GM06990 (cell line): ENCODE measurements around the gene ZNF680.

Source experiments
- DNase-seq: peaks from one replicate; pipeline ENCODE4 v3.0.0-alpha.2; 2011; ENCODE audit not compliant: insufficient read length; ENCODE audit errors: extremely low read depth
- H3K27me3 ChIP-seq: replicated peaks from 2 replicates; pipeline ENCODE4 v1.6.0; 2011; ENCODE audit warnings: low read length; ENCODE audit not compliant: control insufficient read depth, insufficient read depth
- H3K36me3 ChIP-seq: 2 replicates; pipeline ENCODE4 v1.5.1; 2011; ENCODE audit warnings: low read length; ENCODE audit not compliant: control insufficient read depth, insufficient read depth
- H3K4me3 ChIP-seq: replicated peaks from 2 replicates; pipeline ENCODE4 v1.5.1; 2011; ENCODE audit warnings: low read depth, mild to moderate bottlenecking, control low read depth, low read length
- TF ChIP-seq, protein P1 (sequence below): IDR thresholded peaks from 2 replicates; pipeline ENCODE4 v1.5.1; 2011; ENCODE audit warnings: low read length, control low read depth, mild to moderate bottlenecking, inconsistent platforms; ENCODE audit not compliant: insufficient read depth, poor library complexity, severe bottlenecking

Gene ZNF680

DNA sequence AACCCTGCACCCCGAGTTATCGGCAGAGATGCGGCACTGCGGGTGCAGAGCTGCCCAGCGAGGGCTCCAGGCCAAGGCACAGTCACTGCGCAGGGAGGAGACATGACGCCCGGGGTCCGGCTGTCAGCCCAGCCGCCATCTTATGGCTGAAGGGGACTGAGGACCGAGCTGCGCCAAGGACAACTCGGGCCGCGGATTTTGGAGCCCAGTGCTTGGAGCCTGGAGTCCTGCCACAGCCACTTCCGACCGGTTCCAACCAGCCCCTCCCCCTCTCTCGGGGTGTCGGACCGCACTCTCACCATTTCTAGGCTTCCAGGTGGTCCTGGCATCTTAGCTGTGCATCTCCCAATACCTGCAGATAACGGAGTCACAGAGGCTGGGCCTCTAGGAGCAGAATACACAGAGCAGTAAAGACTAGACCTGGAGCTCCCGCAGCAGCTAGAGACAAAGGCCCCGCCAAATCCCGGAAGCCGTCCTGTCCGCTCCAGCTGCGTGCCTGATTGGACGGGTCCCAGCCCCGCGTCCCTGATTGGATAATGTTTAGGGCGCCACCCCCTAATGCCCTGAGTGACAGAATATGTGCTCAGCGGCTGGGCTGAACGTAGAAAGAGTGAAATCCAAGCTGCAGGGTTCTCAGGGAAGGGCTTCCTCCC lies at the start of gene ZNF680:
Gene ZNF680, minus strand, starts transcription at position 446 of the 653 bp plus-strand sequence. Its CDS starts 117 bp downstream, at position 329.
- Histone ChIP-seq H3K36me3 (no peaks in the 10 kb centered on the region), H3K27me3 (no peaks in the 10 kb centered on the region), H3K4me3 (peak within 1 kb of the TSS; percentile 79)
- TF ChIP-seq, protein P1, sequence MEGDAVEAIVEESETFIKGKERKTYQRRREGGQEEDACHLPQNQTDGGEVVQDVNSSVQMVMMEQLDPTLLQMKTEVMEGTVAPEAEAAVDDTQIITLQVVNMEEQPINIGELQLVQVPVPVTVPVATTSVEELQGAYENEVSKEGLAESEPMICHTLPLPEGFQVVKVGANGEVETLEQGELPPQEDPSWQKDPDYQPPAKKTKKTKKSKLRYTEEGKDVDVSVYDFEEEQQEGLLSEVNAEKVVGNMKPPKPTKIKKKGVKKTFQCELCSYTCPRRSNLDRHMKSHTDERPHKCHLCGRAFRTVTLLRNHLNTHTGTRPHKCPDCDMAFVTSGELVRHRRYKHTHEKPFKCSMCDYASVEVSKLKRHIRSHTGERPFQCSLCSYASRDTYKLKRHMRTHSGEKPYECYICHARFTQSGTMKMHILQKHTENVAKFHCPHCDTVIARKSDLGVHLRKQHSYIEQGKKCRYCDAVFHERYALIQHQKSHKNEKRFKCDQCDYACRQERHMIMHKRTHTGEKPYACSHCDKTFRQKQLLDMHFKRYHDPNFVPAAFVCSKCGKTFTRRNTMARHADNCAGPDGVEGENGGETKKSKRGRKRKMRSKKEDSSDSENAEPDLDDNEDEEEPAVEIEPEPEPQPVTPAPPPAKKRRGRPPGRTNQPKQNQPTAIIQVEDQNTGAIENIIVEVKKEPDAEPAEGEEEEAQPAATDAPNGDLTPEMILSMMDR: no peak
- DNase-seq: peak; percentile 82

- Histone ChIP-seq H3K4me3 (no peak overlapping the region), H3K27me3 (no peaks in the 10 kb centered on the region), H3K36me3 (no peaks in the 10 kb centered on the region)
- TF ChIP-seq, protein P1: no peak
- no peak for DNase-seq
Measured at GRCh38 chr7:64612452-64612851, 49.6 kb upstream of the ZNF680 start.

DNA sequence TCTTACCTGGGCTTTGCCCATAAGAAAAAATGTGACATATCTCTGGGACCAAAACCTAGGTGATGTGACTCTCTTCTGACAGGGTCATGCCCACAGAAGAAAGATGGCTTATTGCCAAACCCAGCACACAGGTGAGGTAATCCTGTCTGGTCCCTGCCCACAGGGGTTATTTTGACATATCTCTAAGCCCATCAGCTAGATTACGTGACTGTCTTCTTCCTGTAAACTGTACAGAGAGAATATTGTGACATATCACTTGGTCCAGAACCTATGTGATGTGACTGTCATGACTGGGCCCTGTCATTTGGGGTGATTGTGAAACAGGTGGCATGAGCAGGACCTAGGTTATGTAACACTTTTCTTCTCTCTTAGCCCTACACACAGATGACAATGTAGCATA lies 48.8 kb upstream of the ZNF680 start:
- H3K36me3 ChIP-seq: no peaks in the 10 kb centered on the region
- no peak for DNase-seq
- H3K4me3 ChIP-seq: no peak overlapping the region
- no peaks in the 10 kb centered on the region for H3K27me3 ChIP-seq
- TF ChIP-seq, protein P1: no peak

DNA sequence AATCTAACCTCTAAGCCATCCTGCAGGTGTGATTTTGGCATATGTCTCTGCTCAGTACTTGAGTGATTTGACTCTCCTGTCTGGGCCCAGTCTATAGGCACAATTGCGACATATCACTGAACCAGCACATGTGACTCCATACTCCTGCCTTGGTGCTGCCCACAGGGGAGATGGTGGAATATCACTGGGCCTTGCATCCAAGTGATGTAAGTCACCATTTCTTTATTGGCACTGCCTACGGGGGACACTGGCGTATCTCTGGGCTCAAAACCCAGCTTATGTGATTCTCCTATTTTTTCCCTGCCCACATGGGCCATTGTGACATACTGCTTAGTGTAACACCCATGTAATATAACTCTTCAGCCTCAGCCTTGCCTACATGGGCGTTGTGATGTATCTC lies 48.1 kb upstream of the ZNF680 start:
- no peak for DNase-seq
- Histone ChIP-seq H3K27me3 (no peaks in the 10 kb centered on the region), H3K36me3 (no peaks in the 10 kb centered on the region), H3K4me3 (no peak overlapping the region)
- TF ChIP-seq, protein P1: no peak

DNA sequence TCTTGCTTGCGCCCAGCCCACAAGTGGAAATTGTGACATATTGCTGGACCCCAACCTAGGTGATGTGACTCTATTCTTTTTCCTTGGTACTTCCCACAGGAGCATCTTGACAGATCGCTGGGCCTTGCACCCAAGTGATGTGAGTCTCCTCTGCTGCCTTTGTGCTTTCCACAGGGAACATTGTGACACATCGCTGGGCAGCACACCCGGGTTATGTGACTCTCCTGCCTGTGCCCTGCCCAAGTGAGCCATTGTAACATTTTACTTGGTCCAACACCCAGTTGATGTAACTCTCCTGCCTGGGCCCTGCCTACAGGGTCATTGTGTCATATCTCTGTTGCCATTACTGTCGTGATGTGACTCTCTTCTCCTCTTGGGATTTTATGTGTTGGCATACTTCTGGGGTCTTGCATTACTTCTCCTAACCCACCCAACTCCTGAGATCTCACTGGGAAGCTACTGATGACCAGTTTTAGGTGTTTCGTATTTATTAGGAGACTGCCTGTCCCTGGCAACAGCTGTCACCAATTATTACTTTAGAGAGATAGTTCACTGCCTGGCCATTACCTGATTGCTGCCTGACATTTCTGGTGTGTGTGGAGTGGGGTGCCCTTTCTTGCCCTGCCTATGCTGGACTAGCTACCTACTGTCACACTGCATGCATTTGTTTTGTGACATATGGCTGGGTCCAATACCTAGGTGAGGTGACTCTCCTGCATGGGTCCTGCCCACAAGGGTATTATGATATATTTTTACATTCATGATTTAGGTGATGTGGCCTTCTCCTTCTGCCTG lies 45.4 kb upstream of the ZNF680 start:
- TF ChIP-seq, protein P1: no peak
- H3K36me3 ChIP-seq: no peaks in the 10 kb centered on the region
- H3K4me3 ChIP-seq: no peak overlapping the region
- no peaks in the 10 kb centered on the region for H3K27me3 ChIP-seq
- DNase-seq: no peak
